SK-N-SH (cell line): Measurements from ENCODE around the gene MYBBP1A. TPM values are rescaled to one million over a fixed set of nuclear protein-coding genes. Genes with fewer than 3 reads are reported as not detected.

ENCODE experiments used
- CTCF ChIA-PET: fragments of 300-600, 350-600 bp; formaldehyde crosslinking; extraction: SDS; loops from one replicate; lab custom pipeline; 2021; lab: Yijun Ruan, JAX
- POLR2A ChIA-PET: fragments of 350-600 bp; sonication (Branson Sonifier 250); formaldehyde crosslinking; extraction: SDS; loops from one replicate; lab custom pipeline; 2020; ENCODE audit warnings: antibody characterized with exemption, inconsistent platforms; lab: Yijun Ruan, JAX
- DNase-seq: peaks from one replicate; pipeline ENCODE4 v3.0.0; 2012
- H2AFZ ChIP-seq: fragments of 200-600 bp; sonication (generic); 2 replicates; pipeline ENCODE4 v1.8.1; 2016; ENCODE audit warnings: antibody characterized with exemption, mild to moderate bottlenecking, low read depth
- H3F3A ChIP-seq: fragments of 200-600 bp; sonication (generic); replicated peaks from 2 replicates; pipeline ENCODE3; 2016; ENCODE audit warnings: antibody characterized with exemption, mild to moderate bottlenecking; ENCODE audit not compliant: insufficient read depth
- H3K27ac ChIP-seq, 2 experiments: fragments of 200-500 bp in 1 of 2; fragments of 200-600 bp in 1 of 2; sonication (Bioruptor generic) in 1 of 2; sonication (generic), shearing (Covaris generic) in 1 of 2; 2 replicates each; pipeline versions ENCODE4 v1.5.1 to v1.6.1; 2014 to 2016; ENCODE audit warnings: low read depth in 2 of 2, inconsistent platforms in 1 of 2, low read length in 1 of 2, mild to moderate bottlenecking in 1 of 2, mixed read lengths in 1 of 2
- H3K27me3 ChIP-seq: fragments of 200-600 bp; sonication (generic), shearing (Covaris generic); 2 replicates; pipeline ENCODE4 v1.6.1; 2016; ENCODE audit warnings: mixed run types; ENCODE audit not compliant: insufficient read depth
- H3K36me3 ChIP-seq, 2 experiments: fragments of 200-500 bp in 1 of 2; fragments of 200-600 bp in 1 of 2; sonication (Bioruptor generic) in 1 of 2; sonication (generic) in 1 of 2; replicated peaks in 1 of 2; 2 replicates each; pipeline versions ENCODE3 to v1.5.1; 2014 to 2016; ENCODE audit warnings: low read length in 1 of 2, mild to moderate bottlenecking in 1 of 2; ENCODE audit not compliant: insufficient read depth in 2 of 2, control insufficient read depth in 1 of 2
- H3K4me1 ChIP-seq, 2 experiments: fragments of 200-500 bp in 1 of 2; fragments of 200-600 bp in 1 of 2; sonication (Bioruptor generic) in 1 of 2; sonication (generic), shearing (Covaris generic) in 1 of 2; 2 replicates each; pipeline versions ENCODE4 v1.5.1 to v1.6.1; 2014 to 2016; ENCODE audit warnings: low read depth in 1 of 2, low read length in 1 of 2, mixed run types in 1 of 2; ENCODE audit not compliant: insufficient read depth in 2 of 2, control insufficient read depth in 1 of 2
- H3K4me2 ChIP-seq: fragments of 200-600 bp; sonication (generic), shearing (Covaris generic); 2 replicates; pipeline ENCODE4 v1.6.1; 2017; ENCODE audit warnings: mixed run types
- H3K4me3 ChIP-seq, 2 experiments: fragments of 200-500 bp in 1 of 2; fragments of 200-600 bp in 1 of 2; sonication (Bioruptor generic) in 1 of 2; sonication (generic), shearing (Covaris generic) in 1 of 2; 2 replicates each; pipeline versions ENCODE4 v1.5.1 to v1.8.1; 2014 to 2016; ENCODE audit warnings: low read depth in 2 of 2, inconsistent platforms in 1 of 2, low read length in 1 of 2, mild to moderate bottlenecking in 1 of 2, mixed read lengths in 1 of 2, moderate library complexity in 1 of 2
- H3K79me2 ChIP-seq: fragments of 200-600 bp; sonication (generic); 2 replicates; pipeline ENCODE4 v1.8.1; 2017; ENCODE audit warnings: mild to moderate bottlenecking; ENCODE audit not compliant: insufficient read depth
- H3K9ac ChIP-seq: fragments of 200-600 bp; sonication (generic); 2 replicates; pipeline ENCODE4 v1.6.1; 2017; ENCODE audit warnings: mixed run types
- H3K9me2 ChIP-seq: fragments of 200-600 bp; sonication (generic); 2 replicates; pipeline ENCODE4 v1.6.1; 2017; ENCODE audit warnings: mixed run types
- H3K9me3 ChIP-seq: fragments of 200-600 bp; sonication (generic); 2 replicates; pipeline ENCODE4 v1.6.1; 2017; ENCODE audit warnings: mixed run types, mild to moderate bottlenecking, moderate library complexity
- H4K20me1 ChIP-seq: fragments of 200-600 bp; sonication (generic); 2 replicates; pipeline ENCODE4 v1.6.1; 2017; ENCODE audit warnings: mild to moderate bottlenecking, mixed run types; ENCODE audit not compliant: insufficient read depth
- FOXJ3 ChIP-seq: sonication (generic); formaldehyde crosslinking; IDR thresholded peaks from 2 replicates; pipeline ENCODE4 v1.5.1; 2020; ENCODE audit warnings: mild to moderate bottlenecking, missing genetic modification reagents
- JUND ChIP-seq: IDR thresholded peaks from 2 replicates; pipeline ENCODE4 v1.4.0; 2012
- MXI1 ChIP-seq: IDR thresholded peaks from 2 replicates; pipeline ENCODE4 v1.6.1; 2012; ENCODE audit warnings: mild to moderate bottlenecking, low read depth, low read length, improper control_type of control experiment
- NFIC ChIP-seq: IDR thresholded peaks from 2 replicates; pipeline ENCODE4 v1.4.0; 2012; ENCODE audit warnings: borderline replicate concordance
- RXRA ChIP-seq: IDR thresholded peaks from 2 replicates; pipeline ENCODE4 v1.4.0; 2012; ENCODE audit warnings: low read depth, mild to moderate bottlenecking, borderline replicate concordance
- TCF12 ChIP-seq: IDR thresholded peaks from 2 replicates; pipeline ENCODE4 v1.4.0; 2012
- TEAD4 ChIP-seq: IDR thresholded peaks from 2 replicates; pipeline ENCODE4 v1.4.0; 2012; ENCODE audit warnings: mild to moderate bottlenecking, borderline replicate concordance; ENCODE audit not compliant: insufficient read depth
- YY1 ChIP-seq: IDR thresholded peaks from 2 replicates; pipeline ENCODE4 v1.4.0; 2012; ENCODE audit warnings: low read depth, mild to moderate bottlenecking
- WGBS: methylation state at CpG from one replicate; pipeline ENCODE4 v1.1.6; 2017; ENCODE audit warnings: low lambda C conversion rate; 5-methylcytosine and 5-hydroxymethylcytosine counted together
- polyA plus RNA-seq, 3 experiments: library from polyadenylated mRNA; depleted of rRNA; stranded (reverse); fragments of >200 nt; gene quantifications; 2 replicates each; pipeline ENCODE4 v1.2.3, GENCODE V29; 2012
- TF ChIP-seq, protein P1 (sequence below): IDR thresholded peaks from 2 replicates; pipeline ENCODE4 v1.4.0; 2012; ENCODE audit warnings: low read depth, borderline replicate concordance
- TF ChIP-seq, protein P2 (sequence below): fragments of 150-350 bp; IDR thresholded peaks from 2 replicates; pipeline ENCODE4 v1.6.1; 2016; ENCODE audit warnings: mild to moderate bottlenecking, low read depth, low read length
- TF ChIP-seq, protein P3 (sequence below): fragments of 200-600 bp; sonication (generic); IDR thresholded peaks from 2 replicates; pipeline ENCODE4 v1.6.1; 2017; ENCODE audit warnings: antibody characterized with exemption, mild to moderate bottlenecking, moderate library complexity
- TF ChIP-seq, protein P4 (sequence below): IDR thresholded peaks from 2 replicates; pipeline ENCODE4 v1.6.1; 2012; ENCODE audit warnings: mild to moderate bottlenecking, low read depth, low read length, moderate library complexity

The MYBBP1A gene
- polyA plus RNA-seq, 1 of the 3 experiments (the other 2 are of a cell fraction) = 93.0 TPM

DNA sequence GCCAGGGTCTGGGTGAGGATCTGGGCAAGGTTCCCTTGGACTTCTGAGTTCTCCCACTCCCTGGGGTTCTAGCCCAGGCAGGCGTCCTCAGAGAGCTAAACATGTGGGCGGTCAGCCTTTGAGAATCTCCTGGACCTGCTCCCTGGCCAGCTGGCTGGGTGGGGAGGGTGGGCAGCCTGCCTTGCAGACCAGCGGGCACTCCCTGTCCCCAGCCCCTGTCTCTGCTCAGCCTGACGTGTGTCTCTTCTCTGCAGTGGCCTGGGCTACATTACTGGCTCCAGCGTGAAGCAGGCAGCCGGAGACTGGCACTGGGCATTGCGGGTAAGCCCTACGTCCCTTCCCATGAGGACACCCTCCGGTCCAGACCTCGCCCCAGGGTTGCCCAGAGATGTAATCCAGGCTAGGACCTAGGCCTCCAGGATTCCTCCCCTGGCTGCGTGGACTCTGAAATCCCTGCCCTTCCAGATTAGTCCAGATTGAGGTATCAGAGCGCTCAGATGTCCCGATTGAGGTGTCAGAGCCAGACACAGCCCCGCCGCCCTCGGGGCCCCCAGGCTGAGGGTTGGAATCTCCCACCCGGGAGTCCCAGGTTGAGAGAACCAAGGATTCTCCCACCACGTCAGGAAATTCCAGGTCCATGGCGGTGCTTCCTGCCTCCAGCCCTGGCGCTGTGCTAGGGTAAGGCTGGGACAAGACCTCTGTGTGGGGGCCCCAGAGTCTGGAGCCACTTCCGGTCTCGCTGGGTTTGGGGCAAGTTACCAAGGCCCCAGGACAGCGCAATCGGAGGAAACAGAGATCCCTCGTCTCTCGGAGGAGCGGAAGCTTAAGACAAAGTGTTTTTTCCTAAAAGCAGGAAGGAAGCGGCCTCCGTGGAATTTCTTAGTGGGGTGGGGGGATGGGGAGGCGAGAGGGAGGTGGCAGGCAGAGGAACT lies 24.1 kb downstream of the MYBBP1A start:
- no peak for DNase-seq
- H4K20me1 ChIP-seq = no peaks in the 10 kb centered on the region
- H3K4me2 ChIP-seq = no peak overlapping the region
- ChIA-PET POLR2A (no interaction called here), CTCF (no interaction called here)
- no peaks in the 10 kb centered on the region for H3K9me3 ChIP-seq
- no peaks in the 10 kb centered on the region for H3K9me2 ChIP-seq
- H3K4me3 ChIP-seq = no peak overlapping the region
- peaks cover 0 to 24% of the 10 kb centered on the region in 2 experiments; a peak in 1 of 4 replicates for H3K4me1 ChIP-seq
- H3K27ac ChIP-seq = no peak overlapping the region
- no peaks in the 10 kb centered on the region for H3K36me3 ChIP-seq
- 64% methylated on average over 19 of the region's 30 CpGs for WGBS
- no peaks in the 10 kb centered on the region for H3K79me2 ChIP-seq
- H3F3A ChIP-seq = no peaks in the 10 kb centered on the region
- H3K9ac ChIP-seq = no peak overlapping the region
- H3K27me3 ChIP-seq = no peaks in the 10 kb centered on the region
- TF ChIP-seq, protein P1, sequence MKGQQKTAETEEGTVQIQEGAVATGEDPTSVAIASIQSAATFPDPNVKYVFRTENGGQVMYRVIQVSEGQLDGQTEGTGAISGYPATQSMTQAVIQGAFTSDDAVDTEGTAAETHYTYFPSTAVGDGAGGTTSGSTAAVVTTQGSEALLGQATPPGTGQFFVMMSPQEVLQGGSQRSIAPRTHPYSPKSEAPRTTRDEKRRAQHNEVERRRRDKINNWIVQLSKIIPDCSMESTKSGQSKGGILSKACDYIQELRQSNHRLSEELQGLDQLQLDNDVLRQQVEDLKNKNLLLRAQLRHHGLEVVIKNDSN = no peak
- TF ChIP-seq, protein P2, sequence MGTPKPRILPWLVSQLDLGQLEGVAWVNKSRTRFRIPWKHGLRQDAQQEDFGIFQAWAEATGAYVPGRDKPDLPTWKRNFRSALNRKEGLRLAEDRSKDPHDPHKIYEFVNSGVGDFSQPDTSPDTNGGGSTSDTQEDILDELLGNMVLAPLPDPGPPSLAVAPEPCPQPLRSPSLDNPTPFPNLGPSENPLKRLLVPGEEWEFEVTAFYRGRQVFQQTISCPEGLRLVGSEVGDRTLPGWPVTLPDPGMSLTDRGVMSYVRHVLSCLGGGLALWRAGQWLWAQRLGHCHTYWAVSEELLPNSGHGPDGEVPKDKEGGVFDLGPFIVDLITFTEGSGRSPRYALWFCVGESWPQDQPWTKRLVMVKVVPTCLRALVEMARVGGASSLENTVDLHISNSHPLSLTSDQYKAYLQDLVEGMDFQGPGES = no peak
- TF ChIP-seq TEAD4 = no peak
- no peak for TF ChIP-seq MXI1
- no peak for TF ChIP-seq FOXJ3 (CRISPR knock-in tag)
- TF ChIP-seq, protein P3, sequence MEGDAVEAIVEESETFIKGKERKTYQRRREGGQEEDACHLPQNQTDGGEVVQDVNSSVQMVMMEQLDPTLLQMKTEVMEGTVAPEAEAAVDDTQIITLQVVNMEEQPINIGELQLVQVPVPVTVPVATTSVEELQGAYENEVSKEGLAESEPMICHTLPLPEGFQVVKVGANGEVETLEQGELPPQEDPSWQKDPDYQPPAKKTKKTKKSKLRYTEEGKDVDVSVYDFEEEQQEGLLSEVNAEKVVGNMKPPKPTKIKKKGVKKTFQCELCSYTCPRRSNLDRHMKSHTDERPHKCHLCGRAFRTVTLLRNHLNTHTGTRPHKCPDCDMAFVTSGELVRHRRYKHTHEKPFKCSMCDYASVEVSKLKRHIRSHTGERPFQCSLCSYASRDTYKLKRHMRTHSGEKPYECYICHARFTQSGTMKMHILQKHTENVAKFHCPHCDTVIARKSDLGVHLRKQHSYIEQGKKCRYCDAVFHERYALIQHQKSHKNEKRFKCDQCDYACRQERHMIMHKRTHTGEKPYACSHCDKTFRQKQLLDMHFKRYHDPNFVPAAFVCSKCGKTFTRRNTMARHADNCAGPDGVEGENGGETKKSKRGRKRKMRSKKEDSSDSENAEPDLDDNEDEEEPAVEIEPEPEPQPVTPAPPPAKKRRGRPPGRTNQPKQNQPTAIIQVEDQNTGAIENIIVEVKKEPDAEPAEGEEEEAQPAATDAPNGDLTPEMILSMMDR = no peak
- TF ChIP-seq, protein P4, sequence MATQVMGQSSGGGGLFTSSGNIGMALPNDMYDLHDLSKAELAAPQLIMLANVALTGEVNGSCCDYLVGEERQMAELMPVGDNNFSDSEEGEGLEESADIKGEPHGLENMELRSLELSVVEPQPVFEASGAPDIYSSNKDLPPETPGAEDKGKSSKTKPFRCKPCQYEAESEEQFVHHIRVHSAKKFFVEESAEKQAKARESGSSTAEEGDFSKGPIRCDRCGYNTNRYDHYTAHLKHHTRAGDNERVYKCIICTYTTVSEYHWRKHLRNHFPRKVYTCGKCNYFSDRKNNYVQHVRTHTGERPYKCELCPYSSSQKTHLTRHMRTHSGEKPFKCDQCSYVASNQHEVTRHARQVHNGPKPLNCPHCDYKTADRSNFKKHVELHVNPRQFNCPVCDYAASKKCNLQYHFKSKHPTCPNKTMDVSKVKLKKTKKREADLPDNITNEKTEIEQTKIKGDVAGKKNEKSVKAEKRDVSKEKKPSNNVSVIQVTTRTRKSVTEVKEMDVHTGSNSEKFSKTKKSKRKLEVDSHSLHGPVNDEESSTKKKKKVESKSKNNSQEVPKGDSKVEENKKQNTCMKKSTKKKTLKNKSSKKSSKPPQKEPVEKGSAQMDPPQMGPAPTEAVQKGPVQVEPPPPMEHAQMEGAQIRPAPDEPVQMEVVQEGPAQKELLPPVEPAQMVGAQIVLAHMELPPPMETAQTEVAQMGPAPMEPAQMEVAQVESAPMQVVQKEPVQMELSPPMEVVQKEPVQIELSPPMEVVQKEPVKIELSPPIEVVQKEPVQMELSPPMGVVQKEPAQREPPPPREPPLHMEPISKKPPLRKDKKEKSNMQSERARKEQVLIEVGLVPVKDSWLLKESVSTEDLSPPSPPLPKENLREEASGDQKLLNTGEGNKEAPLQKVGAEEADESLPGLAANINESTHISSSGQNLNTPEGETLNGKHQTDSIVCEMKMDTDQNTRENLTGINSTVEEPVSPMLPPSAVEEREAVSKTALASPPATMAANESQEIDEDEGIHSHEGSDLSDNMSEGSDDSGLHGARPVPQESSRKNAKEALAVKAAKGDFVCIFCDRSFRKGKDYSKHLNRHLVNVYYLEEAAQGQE = no peak
- no peak for TF ChIP-seq RXRA
- TF ChIP-seq JUND = no peak
- no peak for TF ChIP-seq YY1
- no peak for TF ChIP-seq NFIC
- no peak for TF ChIP-seq TCF12
- TF ChIP-seq, all 33 proteins: peak for 0
- no peak overlapping the region for H2AFZ ChIP-seq
